ENCODE data around the gene PTGDS.
A peak's percentile ranks its signal among the peaks of the same experiment; 100 is the strongest.

The PTGDS gene

GRCh38 chr9:136949817-136950655 lies 27.3 kb upstream of the PTGDS start:
- Histone ChIP-seq H2AFZ (ENCODE audit: low read depth, low read length) (peak overlapping the region; percentile 87), H3K27ac (ENCODE audit: low read length) (peak overlapping the region; percentile 37), H3K4me3 (ENCODE audit: low read length) (peak overlapping the region; percentile 87), H3K9me3 (ENCODE audit: insufficient read depth, low read length) (no peaks in the 10 kb centered on the region), H3K4me2 (ENCODE audit: low read length) (peak overlapping the region; percentile 94), H3K36me3 (replicated peaks; ENCODE audit: low read depth, low read length) (no peaks in the 10 kb centered on the region), H4K20me1 (ENCODE audit: insufficient read depth, low read length) (no peaks in the 10 kb centered on the region), H3K27me3 (ENCODE audit: low read depth, low read length) (no peaks in the 10 kb centered on the region; the same call in 1 of the 2 replicates), H3K9ac (ENCODE audit: low read length) (peak overlapping the region; percentile 83), H3K4me1 (ENCODE audit: low read length) (peaks cover 24% of the 10 kb centered on the region), H3K79me2 (ENCODE audit: low read length) (no peaks in the 10 kb centered on the region)
- TF ChIP-seq, protein P1, sequence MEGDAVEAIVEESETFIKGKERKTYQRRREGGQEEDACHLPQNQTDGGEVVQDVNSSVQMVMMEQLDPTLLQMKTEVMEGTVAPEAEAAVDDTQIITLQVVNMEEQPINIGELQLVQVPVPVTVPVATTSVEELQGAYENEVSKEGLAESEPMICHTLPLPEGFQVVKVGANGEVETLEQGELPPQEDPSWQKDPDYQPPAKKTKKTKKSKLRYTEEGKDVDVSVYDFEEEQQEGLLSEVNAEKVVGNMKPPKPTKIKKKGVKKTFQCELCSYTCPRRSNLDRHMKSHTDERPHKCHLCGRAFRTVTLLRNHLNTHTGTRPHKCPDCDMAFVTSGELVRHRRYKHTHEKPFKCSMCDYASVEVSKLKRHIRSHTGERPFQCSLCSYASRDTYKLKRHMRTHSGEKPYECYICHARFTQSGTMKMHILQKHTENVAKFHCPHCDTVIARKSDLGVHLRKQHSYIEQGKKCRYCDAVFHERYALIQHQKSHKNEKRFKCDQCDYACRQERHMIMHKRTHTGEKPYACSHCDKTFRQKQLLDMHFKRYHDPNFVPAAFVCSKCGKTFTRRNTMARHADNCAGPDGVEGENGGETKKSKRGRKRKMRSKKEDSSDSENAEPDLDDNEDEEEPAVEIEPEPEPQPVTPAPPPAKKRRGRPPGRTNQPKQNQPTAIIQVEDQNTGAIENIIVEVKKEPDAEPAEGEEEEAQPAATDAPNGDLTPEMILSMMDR (IDR thresholded peaks at IDR 0.05; ENCODE audit: low read depth, low read length) = peak; percentile 14; the same call in 1 of the 2 replicates
- TF ChIP-seq EZH2phosphoT487 (IDR thresholded peaks at IDR 0.05; ENCODE audit: low read depth) = no peak

DNA sequence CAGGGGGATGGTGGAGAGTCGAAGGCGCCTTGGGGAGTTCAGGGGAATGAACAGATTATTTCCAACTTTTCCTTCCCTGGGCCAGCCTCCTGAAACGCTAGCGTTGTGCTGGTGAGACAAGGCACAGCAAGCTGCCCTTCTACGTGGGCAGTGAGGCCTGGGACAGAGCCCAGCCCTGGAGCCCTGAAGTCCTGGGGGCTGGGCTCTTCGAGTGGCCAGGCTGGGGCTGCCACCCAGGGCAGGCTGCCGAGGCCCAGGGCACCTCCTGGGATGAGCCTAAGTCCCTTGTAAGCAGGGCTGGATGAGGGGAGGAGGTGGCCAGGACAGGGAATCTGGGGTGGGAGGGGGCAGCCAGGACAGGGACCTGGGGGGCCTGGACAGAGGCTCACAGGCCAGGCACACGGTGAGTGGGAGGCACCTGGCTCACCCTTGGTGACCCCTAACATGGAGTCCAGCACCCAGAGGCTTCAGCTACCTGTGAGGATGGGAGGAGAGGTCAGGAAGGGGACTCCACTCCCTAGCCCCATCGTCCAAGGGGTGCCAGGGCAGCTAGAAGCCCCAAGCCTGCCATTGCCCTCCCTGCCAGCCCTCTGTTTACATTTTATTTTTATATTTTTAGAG lies 26.5 kb upstream of the PTGDS start:
- peak overlapping the region; percentile 87 for H3K4me3 ChIP-seq (ENCODE audit: low read length)
- H3K27me3 ChIP-seq (ENCODE audit: low read depth, low read length) = no peaks in the 10 kb centered on the region; the same call in 1 of the 2 replicates
- H3K4me1 ChIP-seq (ENCODE audit: low read length) = peaks cover 22% of the 10 kb centered on the region
- H3K9me3 ChIP-seq (ENCODE audit: insufficient read depth, low read length) = no peaks in the 10 kb centered on the region
- no peak overlapping the region for H3K27ac ChIP-seq (ENCODE audit: low read length)
- peak overlapping the region; percentile 83 for H3K9ac ChIP-seq (ENCODE audit: low read length)
- H3K79me2 ChIP-seq (ENCODE audit: low read length) = no peaks in the 10 kb centered on the region
- H2AFZ ChIP-seq (ENCODE audit: low read depth, low read length) = no peak overlapping the region
- no peak for TF ChIP-seq EZH2phosphoT487 (IDR thresholded peaks at IDR 0.05; ENCODE audit: low read depth)
- TF ChIP-seq, protein P1 (IDR thresholded peaks at IDR 0.05; ENCODE audit: low read depth, low read length) = no peak
- no peaks in the 10 kb centered on the region for H3K36me3 ChIP-seq (replicated peaks; ENCODE audit: low read depth, low read length)
- no peaks in the 10 kb centered on the region for H4K20me1 ChIP-seq (ENCODE audit: insufficient read depth, low read length)
- H3K4me2 ChIP-seq (ENCODE audit: low read length) = peak overlapping the region; percentile 94

DNA sequence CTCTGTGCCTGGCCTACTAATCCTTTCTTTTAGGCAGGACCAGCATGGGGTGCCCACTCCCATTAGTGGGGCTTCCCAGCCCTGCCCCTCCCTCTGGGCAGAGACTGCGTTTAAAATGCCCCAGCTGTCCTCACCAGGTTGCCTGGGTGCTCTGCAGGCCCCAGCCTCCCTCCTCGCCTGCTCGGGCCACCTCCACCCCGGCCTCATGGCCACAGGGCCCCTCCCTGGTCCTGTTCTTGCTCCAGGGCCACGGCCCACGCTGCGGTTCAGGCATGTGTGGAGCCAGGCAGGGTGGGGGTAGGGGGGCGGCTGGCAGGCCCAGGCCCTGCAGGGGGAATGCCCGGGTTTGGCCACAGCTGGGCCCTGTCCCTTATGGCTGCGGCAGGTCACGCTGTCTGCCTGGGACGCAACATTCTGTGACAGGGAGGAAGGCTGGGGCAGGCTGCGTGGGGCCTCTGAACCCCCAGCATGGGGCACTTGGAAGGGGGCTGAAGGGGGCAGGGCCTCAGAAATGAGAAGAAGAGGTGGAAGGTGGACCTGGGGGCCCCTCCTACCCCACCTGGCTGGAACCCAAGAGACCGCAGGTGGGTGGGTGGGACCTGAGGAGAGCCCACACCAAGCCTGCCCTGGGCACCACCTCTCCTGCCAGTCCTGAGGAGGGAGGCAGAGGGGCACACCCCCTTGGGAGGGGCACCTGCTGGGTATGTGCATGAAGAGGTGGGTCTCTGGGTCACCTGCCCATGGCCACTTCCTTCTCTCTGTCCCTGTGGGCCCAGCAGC lies 25.6 kb upstream of the PTGDS start, which contains the start of gene LCN12:
TSS of gene LCN12 (plus strand) at position 733 of the 780 bp plus-strand sequence. CDS start 55 bp downstream, outside the sequence.
- Histone ChIP-seq H3K9ac (ENCODE audit: low read length) (no peak within 1 kb of the TSS), H3K9me3 (ENCODE audit: insufficient read depth, low read length) (no peaks in the 10 kb centered on the region), H3K4me2 (ENCODE audit: low read length) (no peak within 1 kb of the TSS), H3K4me1 (ENCODE audit: low read length) (peaks cover 22% of the 10 kb centered on the region), H3K27ac (ENCODE audit: low read length) (no peak within 1 kb of the TSS), H2AFZ (ENCODE audit: low read depth, low read length) (no peak within 1 kb of the TSS), H4K20me1 (ENCODE audit: insufficient read depth, low read length) (no peaks in the 10 kb centered on the region), H3K79me2 (ENCODE audit: low read length) (no peaks in the 10 kb centered on the region), H3K27me3 (ENCODE audit: low read depth, low read length) (no peaks in the 10 kb centered on the region; the same call in 1 of the 2 replicates), H3K4me3 (ENCODE audit: low read length) (no peak within 1 kb of the TSS), H3K36me3 (replicated peaks; ENCODE audit: low read depth, low read length) (no peaks in the 10 kb centered on the region)
- TF ChIP-seq, protein P1 (IDR thresholded peaks at IDR 0.05; ENCODE audit: low read depth, low read length) = no peak

All from OCI-LY3 (cell line).